Fibroblast of lung (primary cell): ENCODE results near the gene RNF186. TPM values are rescaled to one million over a fixed set of nuclear protein-coding genes. Genes with fewer than 3 reads are reported as not detected.

Source experiments
- DNase-seq, 2 donors: peaks; one replicate each; pipeline versions ENCODE4 v3.0.0 to v3.0.0-alpha.2; 2010; ENCODE audit warnings: low read depth in 2 of 2
- H2AFZ ChIP-seq: 2 replicates; pipeline ENCODE4 v1.5.1; 2012; ENCODE audit warnings: low read length, control low read depth, inconsistent platforms
- H3K27ac ChIP-seq: 2 replicates; pipeline ENCODE4 v1.5.1; 2011; ENCODE audit warnings: low read length, control low read depth; ENCODE audit not compliant: insufficient read depth
- H3K27me3 ChIP-seq: 2 replicates; pipeline ENCODE4 v1.5.1; 2011; ENCODE audit warnings: mild to moderate bottlenecking, low read length; ENCODE audit not compliant: control insufficient read depth, insufficient read depth
- H3K36me3 ChIP-seq: 2 replicates; pipeline ENCODE4 v1.5.1; 2011; ENCODE audit warnings: low read length; ENCODE audit not compliant: control insufficient read depth, insufficient read depth
- H3K4me1 ChIP-seq: 2 replicates; pipeline ENCODE4 v1.5.1; 2011; ENCODE audit warnings: low read length; ENCODE audit not compliant: control insufficient read depth, insufficient read depth; ENCODE audit errors: extremely low read depth
- H3K4me2 ChIP-seq: 2 replicates; pipeline ENCODE4 v1.5.1; 2011; ENCODE audit warnings: low read length, control low read depth; ENCODE audit not compliant: insufficient read depth; ENCODE audit errors: extremely low read depth
- H3K4me3 ChIP-seq, 4 experiments: fragments of 200-600 bp in 1 of 4; sonication (generic) in 1 of 4; replicated peaks in 1 of 4; 2 replicates each; pipeline ENCODE4 v1.5.1; 2011 to 2016; ENCODE audit warnings: low read length in 4 of 4, low read depth in 3 of 4, mild to moderate bottlenecking in 3 of 4, control low read depth in 2 of 4, inconsistent platforms in 1 of 4, mixed read lengths in 1 of 4; ENCODE audit not compliant: insufficient read depth in 1 of 4; ENCODE audit errors: control extremely low read depth in 1 of 4
- H3K79me2 ChIP-seq: 2 replicates; pipeline ENCODE4 v1.5.1; 2012; ENCODE audit warnings: mild to moderate bottlenecking, low read length, inconsistent platforms; ENCODE audit not compliant: control insufficient read depth, insufficient read depth
- H3K9ac ChIP-seq: 2 replicates; pipeline ENCODE4 v1.5.1; 2011; ENCODE audit warnings: mild to moderate bottlenecking, low read length, control low read depth; ENCODE audit not compliant: insufficient read depth
- H3K9me3 ChIP-seq: 2 replicates; pipeline ENCODE4 v1.5.1; 2012; ENCODE audit warnings: low read depth, low read length; ENCODE audit not compliant: control insufficient read depth, insufficient read depth
- H4K20me1 ChIP-seq: 2 replicates; pipeline ENCODE4 v1.5.1; 2011; ENCODE audit warnings: low read length; ENCODE audit not compliant: control insufficient read depth, insufficient read depth; ENCODE audit errors: extremely low read depth
- CTCF ChIP-seq, 2 donors: IDR thresholded peaks in 1 of 2; conservative IDR thresholded peaks in 1 of 2; 1 replicate in 1 of 2; 2 replicates in 1 of 2; pipeline ENCODE4 v1.5.1; 2011 to 2012; ENCODE audit warnings: low read length in 2 of 2, control low read depth in 1 of 2, inconsistent platforms in 1 of 2, low read depth in 1 of 2, mild to moderate bottlenecking in 1 of 2
- EZH2 ChIP-seq: IDR thresholded peaks from 2 replicates; pipeline ENCODE4 v1.5.1; 2012; ENCODE audit warnings: low read length, control low read depth, mild to moderate bottlenecking; ENCODE audit errors: missing control alignments
- polyA plus RNA-seq, 2 donors: library from polyadenylated mRNA; depleted of rRNA in 1 of 2; stranded (reverse) in 1 of 2; unstranded in 1 of 2; fragments of >200 nt; gene quantifications; 2 replicates each; pipeline ENCODE4 v1.2.1, GENCODE V29; 2011 to 2012; ENCODE audit warnings: missing spikeins in 1 of 2
- total RNA-seq: library from RNA; depleted of rRNA; stranded (reverse); fragments of >200 nt; gene quantifications from 2 replicates; pipeline ENCODE4 v1.2.1, GENCODE V29; 2014

The RNF186 gene
- total and polyA plus RNA-seq, 2 donors (not counting 1 experiment from before 2014, with no cell fraction given), result not detected

- DNase-seq, result no peak
- no peaks in the 10 kb centered on the region for H3K9me3 ChIP-seq
- no peaks in the 10 kb centered on the region for H3K79me2 ChIP-seq
- TF ChIP-seq EZH2, result no peak
- H3K36me3 ChIP-seq, result no peaks in the 10 kb centered on the region
- no peaks in the 10 kb centered on the region for H4K20me1 ChIP-seq
- H2AFZ ChIP-seq, result no peak overlapping the region
- H3K4me1 ChIP-seq, result peaks cover 4% of the 10 kb centered on the region
- no peaks in the 10 kb centered on the region for H3K27me3 ChIP-seq
- H3K27ac ChIP-seq, result no peak overlapping the region
- no peak overlapping the region for H3K9ac ChIP-seq
- no peak overlapping the region for H3K4me2 ChIP-seq
- no peak overlapping the region for H3K4me3 ChIP-seq
Observed at GRCh38 chr1:19861842-19862530, 46.9 kb upstream of the RNF186 start.

GRCh38 chr1:19861034-19861433 lies 46.0 kb upstream of the RNF186 start:
- Histone ChIP-seq H3K4me2 (no peak overlapping the region), H3K9me3 (no peaks in the 10 kb centered on the region), H3K4me3 (no peak overlapping the region), H3K27me3 (no peaks in the 10 kb centered on the region), H3K79me2 (no peaks in the 10 kb centered on the region), H3K27ac (no peak overlapping the region), H3K4me1 (no peaks in the 10 kb centered on the region), H4K20me1 (no peaks in the 10 kb centered on the region), H3K36me3 (no peaks in the 10 kb centered on the region), H3K9ac (no peak overlapping the region), H2AFZ (no peak overlapping the region)
- DNase-seq, result peak in 1 of 2 donors; percentile 78
- TF ChIP-seq EZH2, result no peak
- no peak for TF ChIP-seq CTCF (conservative IDR thresholded peaks at IDR 0.05 in 1 of 2, IDR thresholded peaks at IDR 0.05 in 1 of 2; ENCODE audit: low read depth in 1 of 2, low read length in 2 of 2)

- H4K20me1 ChIP-seq, result no peaks in the 10 kb centered on the region
- H3K4me3 ChIP-seq, result no peak overlapping the region
- H3K79me2 ChIP-seq, result no peaks in the 10 kb centered on the region
- no peak for DNase-seq
- no peak overlapping the region for H3K9ac ChIP-seq
- H3K4me1 ChIP-seq, result no peaks in the 10 kb centered on the region
- no peak overlapping the region for H3K4me2 ChIP-seq
- no peak overlapping the region for H2AFZ ChIP-seq
- H3K27me3 ChIP-seq, result no peaks in the 10 kb centered on the region
- no peaks in the 10 kb centered on the region for H3K9me3 ChIP-seq
- TF ChIP-seq EZH2, result no peak
- TF ChIP-seq CTCF (conservative IDR thresholded peaks at IDR 0.05 in 1 of 2, IDR thresholded peaks at IDR 0.05 in 1 of 2; ENCODE audit: low read depth in 1 of 2, low read length in 2 of 2), result no peak
- no peaks in the 10 kb centered on the region for H3K36me3 ChIP-seq
- H3K27ac ChIP-seq, result no peak overlapping the region
Observed at GRCh38 chr1:19860418-19860817, 45.3 kb upstream of the RNF186 start.
